ENCODE results near the gene COL8A1. TPM values are rescaled to one million over a fixed set of nuclear protein-coding genes. Genes with fewer than 3 reads are reported as not detected.

Gene COL8A1
- total RNA-seq, 1 experiment from 2014 or later = 0.07 TPM

DNA sequence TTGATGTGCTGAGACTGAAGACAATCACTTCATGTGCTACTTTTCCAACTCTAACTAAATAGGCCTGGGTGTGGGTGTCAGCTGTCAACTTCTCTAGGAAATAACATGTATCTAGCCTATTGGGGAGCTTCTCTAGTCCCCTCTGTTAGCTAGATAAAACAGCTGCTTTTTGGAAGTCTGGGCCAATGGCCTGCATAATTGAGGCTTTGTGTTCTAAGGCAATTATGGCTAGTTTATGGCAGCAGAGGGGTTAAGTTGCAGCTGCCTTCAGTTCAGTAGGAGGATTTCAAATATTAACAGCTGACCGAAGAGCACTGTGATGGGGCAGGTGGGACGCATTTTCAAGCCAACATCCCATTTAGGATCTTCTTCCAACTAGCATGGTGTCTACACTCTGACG lies 6.4 kb downstream of the COL8A1 start:
- Histone ChIP-seq H3K4me1 (ENCODE audit: control insufficient read depth in 1 of 2, insufficient read depth in 2 of 2, low read length in 2 of 2) (no peaks in the 10 kb centered on the region), H3K4me2 (ENCODE audit: low read length) (no peak overlapping the region), H3K9me3 (ENCODE audit: control insufficient read depth in 1 of 2, insufficient read depth in 1 of 2, low read depth in 1 of 2, low read length in 2 of 2) (no peaks in the 10 kb centered on the region), H3K79me2 (ENCODE audit: insufficient read depth, low read length) (no peaks in the 10 kb centered on the region), H3K9ac (ENCODE audit: low read length) (no peak overlapping the region), H3K9me2 (ENCODE audit: insufficient read depth) (no peaks in the 10 kb centered on the region), H3K36me3 (ENCODE audit: control insufficient read depth in 1 of 2, insufficient read depth in 2 of 2, low read length in 2 of 2) (no peaks in the 10 kb centered on the region), H2AFZ (ENCODE audit: low read depth, low read length, poor library complexity, severe bottlenecking) (no peak overlapping the region), H3K27ac (ENCODE audit: low read depth, low read length) (no peak overlapping the region), H3K4me3 (replicated peaks in 1 of 2; ENCODE audit: low read depth in 1 of 2, low read length in 2 of 2) (no peak overlapping the region), H3K27me3 (ENCODE audit: insufficient read depth, low read length) (peaks cover 84% of the 10 kb centered on the region), H4K20me1 (ENCODE audit: insufficient read depth) (no peaks in the 10 kb centered on the region)
- no TSS peak for BruUV-seq (replicated peaks)
- DNase-seq (ENCODE audit: low read depth, low spot score) (no peak), ATAC-seq (no peak)
- CTCF ChIA-PET = interaction anchor here (0.6 to 3.3 kb wide), 17 partner anchors 8 to 146 kb away, joined by 3 to 19 read pairs (median 4); no protein-coding TSS in a partner anchor
- no peak for TF ChIP-seq CBX3 (IDR thresholded peaks at IDR 0.05; ENCODE audit: low read depth)
- no peak for TF ChIP-seq REST (IDR thresholded peaks at IDR 0.05; ENCODE audit: low read depth)
- TF ChIP-seq FOSL1 (IDR thresholded peaks at IDR 0.05; ENCODE audit: low read depth) = no peak
- TF ChIP-seq ZNF274 (IDR thresholded peaks at IDR 0.05; ENCODE audit: low read depth, low read length) = no peak
- TF ChIP-seq ELF1 (IDR thresholded peaks at IDR 0.05; ENCODE audit: borderline replicate concordance, low read depth) = no peak
- no peak for TF ChIP-seq SRF (IDR thresholded peaks at IDR 0.05; ENCODE audit: low read depth)
- TF ChIP-seq SIN3A (IDR thresholded peaks at IDR 0.05; ENCODE audit: low read depth) = no peak
- TF ChIP-seq ZFX (IDR thresholded peaks at IDR 0.05) = no peak
- no peak for TF ChIP-seq EZH2 (IDR thresholded peaks at IDR 0.05)
- no peak for TF ChIP-seq YY1 (IDR thresholded peaks at IDR 0.05; ENCODE audit: extremely low read depth, insufficient replicate concordance, low read depth, low read length)
- TF ChIP-seq CEBPB (IDR thresholded peaks at IDR 0.05; ENCODE audit: low read depth) = no peak
- TF ChIP-seq EGR1 (IDR thresholded peaks at IDR 0.05; ENCODE audit: low read depth) = no peak
- no peak for TF ChIP-seq ZBTB33 (IDR thresholded peaks at IDR 0.05; ENCODE audit: extremely low read depth, insufficient replicate concordance, low read length)
- TF ChIP-seq, protein P1, sequence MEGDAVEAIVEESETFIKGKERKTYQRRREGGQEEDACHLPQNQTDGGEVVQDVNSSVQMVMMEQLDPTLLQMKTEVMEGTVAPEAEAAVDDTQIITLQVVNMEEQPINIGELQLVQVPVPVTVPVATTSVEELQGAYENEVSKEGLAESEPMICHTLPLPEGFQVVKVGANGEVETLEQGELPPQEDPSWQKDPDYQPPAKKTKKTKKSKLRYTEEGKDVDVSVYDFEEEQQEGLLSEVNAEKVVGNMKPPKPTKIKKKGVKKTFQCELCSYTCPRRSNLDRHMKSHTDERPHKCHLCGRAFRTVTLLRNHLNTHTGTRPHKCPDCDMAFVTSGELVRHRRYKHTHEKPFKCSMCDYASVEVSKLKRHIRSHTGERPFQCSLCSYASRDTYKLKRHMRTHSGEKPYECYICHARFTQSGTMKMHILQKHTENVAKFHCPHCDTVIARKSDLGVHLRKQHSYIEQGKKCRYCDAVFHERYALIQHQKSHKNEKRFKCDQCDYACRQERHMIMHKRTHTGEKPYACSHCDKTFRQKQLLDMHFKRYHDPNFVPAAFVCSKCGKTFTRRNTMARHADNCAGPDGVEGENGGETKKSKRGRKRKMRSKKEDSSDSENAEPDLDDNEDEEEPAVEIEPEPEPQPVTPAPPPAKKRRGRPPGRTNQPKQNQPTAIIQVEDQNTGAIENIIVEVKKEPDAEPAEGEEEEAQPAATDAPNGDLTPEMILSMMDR (IDR thresholded peaks at IDR 0.05 in 2 of 3, conservative IDR thresholded peaks at IDR 0.05 in 1 of 3; ENCODE audit: borderline replicate concordance in 1 of 3, insufficient read depth in 1 of 3, low read depth in 2 of 3, low read length in 2 of 3) = no peak
- TF ChIP-seq RAD21 (IDR thresholded peaks at IDR 0.05; ENCODE audit: low read depth) = no peak
- intact Hi-C loops (cut with micrococcal nuclease) = loop anchor here (1.0 to 5.0 kb wide), 3 partner anchors 43 to 145 kb away; no protein-coding TSS in a partner anchor
- RAD21 ChIA-PET (ENCODE audit: low non-redundant PET in 1 of 2, low total read pairs in 2 of 2, uncharacterized antibody in 2 of 2, unreplicated experiment in 2 of 2) = no interaction called here
- POLR2A ChIA-PET = no interaction called here

Measured in HCT116 (cell line).